GM21737 (cell line): ENCODE measurements around the gene FLVCR2.

Experiments used
- ATAC-seq: cut with Tn5 transposase; IDR thresholded peaks from one replicate; pipeline ENCODE4 v1.9.1; 2021; ENCODE audit warnings: mild to moderate bottlenecking, moderate library complexity; ENCODE audit not compliant: unreplicated experiment

The FLVCR2 gene

GRCh38 chr14:75626863-75627262, 48.4 kb downstream of the FLVCR2 start:
- no peak for ATAC-seq

DNA sequence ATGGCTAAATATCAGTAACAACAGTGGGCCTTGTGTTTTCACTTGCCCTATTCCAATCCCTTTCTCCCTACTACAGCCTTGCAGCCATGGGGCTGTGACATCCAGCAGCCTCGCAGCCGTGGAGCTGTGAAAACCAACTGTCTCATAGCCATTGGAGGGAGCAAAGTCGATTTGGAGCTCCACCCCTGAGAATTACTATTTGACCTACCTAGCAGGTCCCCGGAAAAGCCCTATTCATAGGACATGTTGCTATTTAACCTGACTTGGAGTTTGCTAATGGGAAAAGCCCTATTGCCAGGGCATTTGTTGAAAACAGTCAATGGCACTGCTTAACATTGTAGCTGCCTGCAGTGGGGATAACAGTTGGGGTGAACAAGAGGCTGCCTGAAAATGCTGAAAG, 49.0 kb downstream of the FLVCR2 start:
- no peak for ATAC-seq

DNA sequence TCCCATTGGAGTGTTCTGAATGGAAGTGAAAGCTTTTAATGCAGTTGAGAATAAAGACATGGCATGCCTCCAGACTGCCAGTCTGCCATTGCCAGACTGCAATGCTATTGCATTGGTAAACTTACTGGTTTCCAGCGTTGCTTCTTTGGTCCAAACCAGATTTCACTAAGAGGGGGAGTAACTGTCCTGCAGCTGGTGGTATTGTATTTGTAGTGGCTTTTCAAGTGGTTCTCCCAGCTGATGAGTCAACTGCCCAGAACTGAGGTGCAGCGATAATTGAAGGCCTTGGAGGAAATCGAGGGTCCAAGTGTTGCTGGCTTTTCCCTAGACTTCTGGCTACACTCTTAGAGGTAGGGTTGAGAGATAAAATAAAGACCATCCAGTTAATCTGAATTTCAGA, 50.4 kb downstream of the FLVCR2 start:
- no peak for ATAC-seq

DNA sequence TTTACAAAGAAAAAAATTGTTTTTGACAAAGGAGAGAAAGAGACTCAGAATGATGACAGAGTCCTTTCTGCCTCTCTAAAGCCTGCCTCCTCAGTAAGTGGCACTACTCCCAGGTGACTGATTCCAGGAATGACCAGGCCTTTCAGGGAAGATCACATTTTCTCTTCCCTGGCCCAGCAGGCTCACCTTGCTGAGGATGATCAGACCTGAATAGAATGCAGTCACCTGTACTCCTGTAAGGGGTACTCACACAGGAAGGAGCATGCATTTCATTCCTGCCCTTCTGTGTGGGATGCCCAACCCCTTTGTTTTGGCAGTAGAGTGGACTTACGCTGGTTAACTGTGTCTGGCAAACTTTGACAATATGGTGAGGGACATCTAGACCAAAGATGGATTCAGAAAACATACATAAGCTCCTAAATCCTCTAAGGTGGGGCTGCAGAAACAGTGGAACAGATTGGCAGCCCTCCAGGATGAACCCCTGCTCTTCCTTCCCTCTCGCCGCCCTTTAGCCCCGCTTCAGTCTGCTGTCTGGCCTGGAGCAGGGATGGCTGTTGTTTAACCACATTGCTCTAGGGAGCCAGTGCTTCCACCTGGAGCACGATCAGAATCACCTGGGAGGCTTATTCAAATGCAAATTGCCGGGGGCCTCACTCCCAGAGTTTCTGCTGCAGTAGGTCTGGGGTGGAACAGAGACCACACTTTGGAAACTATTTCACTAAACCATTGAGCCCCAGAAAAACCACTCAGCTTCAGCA, 52.5 kb downstream of the FLVCR2 start:
- ATAC-seq, result no peak

DNA sequence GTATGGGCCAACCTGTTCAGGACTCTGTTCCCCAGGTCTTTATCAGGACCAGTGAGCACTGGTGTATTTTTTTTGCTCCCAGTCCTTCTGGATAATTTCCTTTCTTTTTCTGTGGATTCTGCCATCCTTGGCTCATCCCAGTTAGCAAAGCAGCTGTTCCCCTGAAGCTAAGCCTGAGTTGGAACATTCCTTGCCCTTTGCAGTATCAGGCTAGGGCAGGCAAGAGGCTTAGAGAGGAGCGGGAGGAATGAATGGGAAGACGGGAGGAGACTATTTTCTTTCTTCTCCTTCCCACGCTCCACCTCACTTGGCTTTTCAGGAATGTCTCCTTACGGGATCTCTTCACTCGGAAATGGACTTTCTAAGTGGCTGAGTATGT, 53.0 kb downstream of the FLVCR2 start:
- no peak for ATAC-seq

DNA sequence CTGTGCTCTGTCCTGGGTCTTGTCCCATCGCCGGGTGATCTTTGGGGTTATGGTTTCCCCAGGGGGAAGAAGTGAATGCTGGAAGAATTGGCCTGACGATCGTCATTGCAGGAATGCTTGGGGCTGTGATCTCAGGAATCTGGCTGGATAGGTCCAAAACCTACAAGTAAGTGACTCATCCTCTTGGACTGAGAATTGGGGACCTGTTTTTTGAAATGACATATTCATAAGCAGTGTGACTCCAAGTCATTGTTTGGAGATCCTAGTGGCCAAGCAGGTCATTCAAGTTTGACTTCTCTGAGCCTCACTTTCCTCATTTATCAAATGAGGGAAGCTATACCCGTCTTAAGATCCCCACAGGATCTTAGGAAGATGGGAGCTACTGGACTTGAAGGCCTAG, 56.4 kb downstream of the FLVCR2 start:
- ATAC-seq, result no peak

DNA sequence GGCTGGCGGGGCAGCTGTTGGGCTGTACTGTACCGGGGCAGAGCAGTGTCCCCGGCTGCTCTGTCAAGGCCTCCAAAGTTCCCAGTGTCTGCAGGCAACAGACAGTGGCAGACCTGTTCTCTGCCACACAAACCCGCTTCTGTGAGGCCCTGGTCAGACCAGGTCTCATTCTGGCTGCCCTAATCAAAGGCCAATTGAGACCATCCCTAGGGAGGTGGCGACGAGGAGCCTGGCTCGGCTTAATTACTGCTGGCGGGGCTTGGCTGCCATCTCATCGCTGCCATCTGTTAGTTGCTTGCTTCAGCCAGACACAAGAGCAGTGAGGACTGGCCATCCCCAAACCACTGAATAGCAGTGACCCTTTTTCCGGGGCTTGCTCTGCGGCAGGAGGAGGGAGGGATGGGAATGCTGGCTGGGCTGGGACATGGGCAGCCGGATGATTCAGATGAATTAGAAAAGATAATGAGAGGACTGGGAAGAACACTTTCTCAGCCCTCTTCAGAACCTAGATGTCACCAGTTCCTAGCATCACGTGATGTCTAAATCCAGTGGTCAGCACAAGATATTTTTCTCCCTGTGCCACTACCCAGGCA, 57.8 kb downstream of the FLVCR2 start:
- no peak for ATAC-seq

- ATAC-seq, result no peak
Observed at GRCh38 chr14:75640876-75641275, 62.5 kb downstream of the FLVCR2 start.

- no peak for ATAC-seq
Observed at GRCh38 chr14:75643985-75644384, 65.6 kb downstream of the FLVCR2 start.

DNA sequence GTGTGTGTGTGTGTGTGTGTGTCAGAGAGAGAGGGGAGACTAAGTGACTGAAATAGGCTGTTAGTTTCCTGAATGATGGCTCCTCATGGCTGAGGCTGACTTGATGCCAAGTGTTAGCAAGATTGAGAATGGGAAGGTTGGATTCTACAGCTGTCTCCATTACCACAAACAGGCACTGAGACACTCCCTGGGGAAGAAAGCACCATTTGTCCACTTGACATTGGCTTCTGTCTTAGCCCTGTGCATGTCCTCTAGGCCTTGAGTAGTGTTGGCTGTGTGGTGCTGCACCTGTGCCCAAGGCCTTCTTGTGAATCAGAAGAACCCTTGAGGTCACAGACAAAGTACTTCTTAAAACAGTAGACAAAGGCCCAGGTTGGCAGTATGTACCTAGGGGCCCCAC, 66.6 kb downstream of the FLVCR2 start:
- no peak for ATAC-seq

- no peak for ATAC-seq
Observed at GRCh38 chr14:75646762-75647161, 68.3 kb downstream of the FLVCR2 start.

DNA sequence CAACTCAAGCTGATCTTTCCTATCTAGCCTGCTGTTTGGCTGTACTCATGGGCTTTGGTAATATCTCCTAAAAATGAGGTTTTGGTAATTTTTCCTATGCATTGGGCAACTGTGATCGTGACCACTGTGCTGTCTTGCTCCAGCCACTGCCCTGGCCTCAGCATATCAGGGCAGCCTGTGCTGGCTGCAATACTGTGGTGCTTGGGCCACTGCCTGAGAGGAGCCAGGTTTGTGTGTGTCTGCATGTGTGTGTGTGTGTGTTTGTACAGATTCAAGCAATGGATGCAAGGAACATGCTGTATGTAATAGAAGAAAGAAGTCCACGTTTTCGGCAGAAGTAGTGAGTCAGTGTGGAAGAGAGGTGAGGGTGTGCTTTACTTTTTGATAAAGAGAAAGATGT, 69.2 kb downstream of the FLVCR2 start:
- ATAC-seq, result no peak

DNA sequence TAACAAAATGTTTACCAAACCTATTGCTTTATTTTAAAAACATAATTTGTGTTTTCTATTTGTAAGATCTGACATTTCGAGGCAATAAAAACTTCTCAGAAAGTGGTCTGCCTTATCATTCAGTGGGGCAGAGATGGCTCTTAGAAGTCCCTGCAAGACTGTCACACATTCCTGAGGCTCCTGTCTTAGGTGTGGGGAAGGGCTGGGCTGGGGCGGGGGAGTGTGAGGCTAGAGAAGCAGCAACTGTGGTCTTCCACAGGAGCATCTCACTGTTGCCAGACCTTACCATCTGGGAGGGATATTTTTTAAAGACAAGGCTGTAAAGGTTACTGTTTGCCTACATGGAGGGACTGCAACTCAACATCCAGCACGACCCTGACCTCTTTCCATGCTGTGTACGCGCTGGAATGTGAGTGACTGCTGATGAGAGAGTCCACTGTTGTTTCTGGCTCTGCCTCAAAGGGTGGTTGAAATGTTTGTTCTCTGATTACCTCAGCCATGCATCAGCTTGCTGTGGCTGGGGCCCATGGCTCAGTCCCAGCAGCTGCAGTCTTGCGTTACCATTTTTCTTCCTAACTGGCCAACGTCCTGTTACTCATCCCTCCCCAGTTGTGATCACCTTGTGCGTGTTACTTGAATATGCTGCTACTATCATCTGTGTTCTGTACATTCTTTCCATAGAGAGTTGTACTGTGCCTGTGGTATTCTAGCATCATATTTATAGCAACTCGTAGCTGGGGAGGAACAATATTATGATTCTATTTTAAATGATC, 69.8 kb downstream of the FLVCR2 start:
- ATAC-seq, result no peak

GRCh38 chr14:75649337-75649736, 70.9 kb downstream of the FLVCR2 start:
- ATAC-seq, result no peak

DNA sequence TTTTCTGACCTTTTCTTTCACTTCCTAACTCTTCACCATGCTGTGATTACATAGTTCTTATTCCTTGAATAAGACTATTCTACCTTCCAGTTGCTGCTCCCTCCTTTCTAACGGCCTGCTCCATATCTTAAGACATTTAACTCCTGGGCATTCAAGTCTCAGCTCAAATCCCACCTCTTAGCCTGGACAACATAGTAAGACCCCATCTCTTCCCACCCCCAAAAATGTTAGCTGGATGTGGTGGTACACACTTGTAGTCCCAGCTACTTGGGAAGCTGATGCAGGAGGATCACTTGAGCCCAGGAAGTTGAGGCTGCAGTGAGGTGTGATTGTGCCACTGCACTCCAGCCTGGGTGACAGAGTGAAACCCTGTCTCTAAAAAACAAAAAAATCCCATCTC, 71.4 kb downstream of the FLVCR2 start:
- ATAC-seq, result no peak

DNA sequence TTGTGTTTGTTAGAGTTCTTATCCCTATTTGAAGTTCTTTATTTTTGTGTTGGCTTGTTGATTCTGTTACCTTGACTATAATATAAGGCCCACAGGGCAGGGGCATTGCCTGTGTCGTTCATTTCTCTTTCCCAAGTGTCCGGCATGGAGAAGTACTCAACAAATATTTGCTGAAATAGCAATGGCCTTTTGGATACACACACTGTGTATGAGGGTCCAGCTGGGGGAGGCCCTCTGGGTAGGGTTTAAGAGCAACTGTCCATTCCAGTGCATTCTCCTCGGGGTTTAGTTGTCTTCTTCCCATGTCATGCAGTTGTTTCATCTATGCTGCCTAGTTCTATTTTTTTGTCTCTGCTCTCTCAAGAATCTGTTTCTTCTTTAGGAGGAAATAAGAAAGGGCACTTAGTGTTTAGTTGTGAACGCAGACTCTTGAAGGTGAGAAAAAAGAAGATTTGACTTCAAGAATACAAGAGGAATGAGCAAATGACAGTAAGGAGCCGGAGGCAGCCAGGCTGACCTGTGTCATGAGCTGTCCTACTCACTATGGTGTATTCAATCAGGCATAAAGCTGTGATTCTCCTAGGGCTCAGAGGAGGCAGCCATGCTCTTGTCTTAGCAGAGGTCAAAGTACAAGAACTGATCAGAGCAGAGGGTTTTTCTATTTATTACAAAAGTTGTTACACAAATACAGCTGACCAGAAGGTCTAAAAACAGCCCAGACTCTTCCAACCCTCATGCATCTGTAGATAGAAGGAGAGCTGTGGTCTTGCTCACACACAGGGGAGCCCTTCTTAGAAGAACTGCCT, 72.0 kb downstream of the FLVCR2 start:
- ATAC-seq, result no peak

GRCh38 chr14:75653563-75653962, 75.1 kb downstream of the FLVCR2 start:
- ATAC-seq, result no peak

GRCh38 chr14:75654127-75654732, 75.8 kb downstream of the FLVCR2 start:
- peak; percentile 64 for ATAC-seq

- ATAC-seq, result no peak
Observed at GRCh38 chr14:75655235-75655634, 76.8 kb downstream of the FLVCR2 start.

DNA sequence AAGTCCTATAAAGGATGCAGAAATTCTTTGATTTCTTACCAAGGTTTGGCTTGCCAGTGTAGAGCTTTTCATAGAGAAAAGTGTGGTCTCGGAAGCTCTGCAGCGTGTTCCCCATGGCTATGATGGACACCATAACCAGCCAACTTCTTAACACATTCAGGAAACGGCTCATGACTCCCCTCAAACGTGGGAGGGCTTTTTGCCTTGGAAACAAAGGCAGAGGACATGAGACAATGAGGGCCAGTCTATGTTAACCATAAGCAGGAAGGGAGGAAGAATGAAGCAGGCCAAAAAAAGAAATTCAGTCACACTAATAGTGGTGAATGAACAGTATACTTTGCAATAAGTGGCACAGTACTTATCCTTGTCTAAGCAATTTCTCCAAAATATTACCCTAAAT, 78.9 kb downstream of the FLVCR2 start:
- ATAC-seq, result no peak

DNA sequence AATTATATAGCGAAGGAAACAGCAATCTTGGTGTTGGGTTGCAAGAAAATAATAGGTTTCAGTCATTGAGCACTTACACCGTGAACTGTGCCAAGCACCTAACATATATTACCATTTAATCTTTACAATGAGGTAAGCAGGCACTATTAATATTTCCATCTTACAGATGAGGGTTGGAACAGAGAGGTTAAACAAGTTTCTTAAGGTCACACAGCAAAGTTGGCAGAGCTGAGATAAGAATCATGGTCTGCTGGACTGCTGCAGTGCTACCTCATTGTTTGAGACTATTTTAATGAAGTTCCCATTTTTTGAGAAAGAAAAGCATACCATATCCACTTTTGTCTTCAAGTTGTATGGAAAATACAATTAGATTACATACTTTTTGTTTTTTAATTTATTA, 80.5 kb downstream of the FLVCR2 start:
- no peak for ATAC-seq
